CD14-positive monocyte (primary cell): ENCODE measurements around the gene ZBTB49. TPM values are rescaled to one million over a fixed set of nuclear protein-coding genes. Genes with fewer than 3 reads are reported as not detected.

Source experiments
- DNase-seq, 3 donors: peaks; one replicate each; pipeline ENCODE4 v3.0.0-alpha.2; 2011 to 2022
- H2AFZ ChIP-seq: 2 replicates; pipeline ENCODE4 v1.6.0; 2012; ENCODE audit warnings: mild to moderate bottlenecking, low read depth, low read length, inconsistent platforms; ENCODE audit not compliant: insufficient read depth, poor library complexity, severe bottlenecking
- H3K27ac ChIP-seq, 2 donors: 1 replicate in 1 of 2; 2 replicates in 1 of 2; pipeline ENCODE4 v1.5.1; 2012 to 2013; ENCODE audit warnings: low read length in 2 of 2, control low read depth in 1 of 2, inconsistent platforms in 1 of 2, low read depth in 1 of 2, mild to moderate bottlenecking in 1 of 2
- H3K27me3 ChIP-seq, 2 donors: one replicate each; pipeline versions ENCODE4 v1.6.0 to v1.6.1; 2011 to 2013; ENCODE audit warnings: low read length in 2 of 2; ENCODE audit not compliant: control insufficient read depth in 2 of 2, insufficient read depth in 2 of 2
- H3K36me3 ChIP-seq, 2 donors: replicated peaks in 1 of 2; 1 replicate in 1 of 2; 2 replicates in 1 of 2; pipeline versions ENCODE4 v1.5.1 to v1.6.1; 2012 to 2013; ENCODE audit warnings: low read length in 2 of 2, control low read depth in 1 of 2, inconsistent platforms in 1 of 2, mild to moderate bottlenecking in 1 of 2; ENCODE audit not compliant: insufficient read depth in 2 of 2, control insufficient read depth in 1 of 2
- H3K4me1 ChIP-seq, 2 donors: 1 replicate in 1 of 2; 2 replicates in 1 of 2; pipeline versions ENCODE4 v1.5.1 to v1.6.1; 2012 to 2013; ENCODE audit warnings: low read length in 2 of 2, control low read depth in 1 of 2, inconsistent platforms in 1 of 2, mild to moderate bottlenecking in 1 of 2, moderate library complexity in 1 of 2; ENCODE audit not compliant: insufficient read depth in 2 of 2, control insufficient read depth in 1 of 2
- H3K4me2 ChIP-seq: replicated peaks from 2 replicates; pipeline ENCODE3; 2012; ENCODE audit warnings: low read length, moderate library complexity, mild to moderate bottlenecking; ENCODE audit not compliant: poor library complexity, severe bottlenecking; ENCODE audit errors: extremely low read depth
- H3K4me3 ChIP-seq, 3 experiments: fragments of 200-600 bp in 1 of 3; sonication (generic) in 1 of 3; replicated peaks in 1 of 3; 1 replicate in 2 of 3; 2 replicates in 1 of 3; pipeline ENCODE4 v1.5.1; 2011 to 2013; ENCODE audit warnings: low read length in 3 of 3, mild to moderate bottlenecking in 3 of 3, control low read depth in 2 of 3, low read depth in 2 of 3, inconsistent platforms in 1 of 3, moderate library complexity in 1 of 3
- H3K79me2 ChIP-seq: 2 replicates; pipeline ENCODE4 v1.6.0; 2012; ENCODE audit warnings: mild to moderate bottlenecking, control low read depth, inconsistent platforms, low read length, moderate library complexity; ENCODE audit not compliant: insufficient read depth
- H3K9ac ChIP-seq: 2 replicates; pipeline ENCODE4 v1.6.0; 2017; ENCODE audit warnings: low read length, mild to moderate bottlenecking; ENCODE audit not compliant: insufficient read depth, poor library complexity, severe bottlenecking
- H3K9me3 ChIP-seq, 2 donors: replicated peaks in 1 of 2; 1 replicate in 1 of 2; 2 replicates in 1 of 2; pipeline versions ENCODE4 v1.5.1 to v1.6.1; 2012 to 2013; ENCODE audit warnings: low read length in 2 of 2, control low read depth in 1 of 2; ENCODE audit not compliant: control insufficient read depth in 1 of 2, insufficient read depth in 1 of 2
- H4K20me1 ChIP-seq: 2 replicates; pipeline ENCODE4 v1.6.0; 2012; ENCODE audit warnings: mild to moderate bottlenecking, low read length, control low read depth, moderate library complexity; ENCODE audit not compliant: insufficient read depth
- H3K27ac Mint-ChIP-seq, 7 donors: one replicate each; pipeline ENCODE4 v1.8.0; 2020; ENCODE audit warnings: mild to moderate bottlenecking in 7 of 7, mixed read lengths in 7 of 7, moderate library complexity in 6 of 7, inconsistent platforms in 2 of 7
- H3K27me3 Mint-ChIP-seq, 3 donors: one replicate each; pipeline ENCODE4 v1.8.0; 2021 to 2022; ENCODE audit warnings: low read depth in 3 of 3, mild to moderate bottlenecking in 3 of 3, mixed read lengths in 3 of 3, moderate library complexity in 3 of 3, inconsistent platforms in 1 of 3
- H3K36me3 Mint-ChIP-seq, 2 donors: one replicate each; pipeline ENCODE4 v1.8.0; 2020; ENCODE audit warnings: mixed read lengths in 2 of 2, inconsistent platforms in 1 of 2, mild to moderate bottlenecking in 1 of 2
- H3K4me1 Mint-ChIP-seq: one replicate; pipeline ENCODE4 v1.8.0; 2020; ENCODE audit warnings: mild to moderate bottlenecking, mixed read lengths
- H3K4me3 Mint-ChIP-seq, 2 donors: one replicate each; pipeline ENCODE4 v1.8.0; 2020; ENCODE audit warnings: mild to moderate bottlenecking in 2 of 2, mixed read lengths in 2 of 2, moderate library complexity in 1 of 2
- H3K9me3 Mint-ChIP-seq, 7 donors: one replicate each; pipeline ENCODE4 v1.8.0; 2020 to 2022; ENCODE audit warnings: mixed read lengths in 7 of 7, mild to moderate bottlenecking in 6 of 7, moderate library complexity in 6 of 7, inconsistent platforms in 2 of 7
- WGBS: methylation state at CpG from one replicate; pipeline ENCODE4 v1.1.5; 2013; ENCODE audit warnings: missing lambda C conversion rate; ENCODE audit not compliant: insufficient coverage; 5-methylcytosine and 5-hydroxymethylcytosine counted together
- intact Hi-C, 2 donors: fragments of 100-400 bp; cut with micrococcal nuclease; formaldehyde crosslinking; loops; one replicate each; pipeline versions ENCODE4 v1.15.0 to v1.15.1; 2023
- polyA plus RNA-seq, 3 donors: library from polyadenylated mRNA; depleted of rRNA in 1 of 3; unstranded in 2 of 3; stranded (reverse) in 1 of 3; fragments of 300-500 nt in 2 of 3; fragments of >200 nt in 1 of 3; fragmentation: Illumina TruSeq in 2 of 3; gene quantifications; 1 replicate in 2 of 3; 2 replicates in 1 of 3; pipeline ENCODE4 v1.2.3, GENCODE V29; 2012 to 2021
- TF ChIP-seq, protein P1 (sequence below): fragments of 200-600 bp; IDR thresholded peaks from one replicate; pipeline ENCODE4 v1.8.0; 2022; ENCODE audit warnings: antibody characterized with exemption, mild to moderate bottlenecking

ZBTB49 gene
- polyA plus RNA-seq, 3 donors = 1.4 to 3.8 (median 1.7) TPM

DNA sequence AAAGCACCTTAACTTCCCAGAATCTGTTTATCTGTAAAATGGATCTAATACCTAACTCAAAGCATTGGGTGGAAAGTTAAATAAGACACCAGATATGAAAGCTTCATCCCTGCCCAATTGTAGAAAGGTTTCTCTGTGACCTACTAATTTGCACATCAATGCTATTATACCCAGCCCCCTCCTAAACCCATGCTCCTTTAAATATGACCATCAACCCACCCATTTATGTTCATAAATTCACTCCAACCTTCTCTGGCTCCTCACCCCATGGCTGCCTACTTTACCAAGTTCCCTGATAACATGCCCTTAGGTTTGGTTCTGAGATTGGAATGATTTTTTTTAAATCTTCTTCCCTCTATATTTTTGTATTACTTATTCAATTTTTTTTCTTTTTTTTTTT is 2.0 kb upstream of the ZBTB49 start:
- H3K27ac ChIP-seq = no peak overlapping the region
- Mint-ChIP-seq H3K27me3 (peaks cover 0 to 2% (median 0%) of the 10 kb centered on the region in 3 donors), H3K36me3 (peaks cover 33 to 35% of the 10 kb centered on the region in 2 donors), H3K4me3 (no peak overlapping the region), H3K9me3 (no peaks in the 10 kb centered on the region), H3K27ac (peak overlapping the region in 1 of 7 donors; percentile 27), H3K4me1 (peaks cover 26% of the 10 kb centered on the region)
- peaks cover 25 to 44% of the 10 kb centered on the region in 2 donors for H3K36me3 ChIP-seq
- no peak overlapping the region for H2AFZ ChIP-seq
- no peaks in the 10 kb centered on the region for H3K9me3 ChIP-seq
- H3K9ac ChIP-seq = no peak overlapping the region
- H3K27me3 ChIP-seq = no peaks in the 10 kb centered on the region
- DNase-seq = no peak
- H3K4me1 ChIP-seq = peaks cover 21 to 27% of the 10 kb centered on the region in 2 donors
- H3K4me2 ChIP-seq = no peak overlapping the region
- H3K4me3 ChIP-seq = no peak overlapping the region
- intact Hi-C loops = no loop called here
- peaks cover 65% of the 10 kb centered on the region for H3K79me2 ChIP-seq
- peaks cover 15% of the 10 kb centered on the region for H4K20me1 ChIP-seq
- TF ChIP-seq, protein P1, sequence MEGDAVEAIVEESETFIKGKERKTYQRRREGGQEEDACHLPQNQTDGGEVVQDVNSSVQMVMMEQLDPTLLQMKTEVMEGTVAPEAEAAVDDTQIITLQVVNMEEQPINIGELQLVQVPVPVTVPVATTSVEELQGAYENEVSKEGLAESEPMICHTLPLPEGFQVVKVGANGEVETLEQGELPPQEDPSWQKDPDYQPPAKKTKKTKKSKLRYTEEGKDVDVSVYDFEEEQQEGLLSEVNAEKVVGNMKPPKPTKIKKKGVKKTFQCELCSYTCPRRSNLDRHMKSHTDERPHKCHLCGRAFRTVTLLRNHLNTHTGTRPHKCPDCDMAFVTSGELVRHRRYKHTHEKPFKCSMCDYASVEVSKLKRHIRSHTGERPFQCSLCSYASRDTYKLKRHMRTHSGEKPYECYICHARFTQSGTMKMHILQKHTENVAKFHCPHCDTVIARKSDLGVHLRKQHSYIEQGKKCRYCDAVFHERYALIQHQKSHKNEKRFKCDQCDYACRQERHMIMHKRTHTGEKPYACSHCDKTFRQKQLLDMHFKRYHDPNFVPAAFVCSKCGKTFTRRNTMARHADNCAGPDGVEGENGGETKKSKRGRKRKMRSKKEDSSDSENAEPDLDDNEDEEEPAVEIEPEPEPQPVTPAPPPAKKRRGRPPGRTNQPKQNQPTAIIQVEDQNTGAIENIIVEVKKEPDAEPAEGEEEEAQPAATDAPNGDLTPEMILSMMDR = no peak

- Histone ChIP-seq H3K27ac (peak overlapping the region in 1 of 2 donors; percentile 84), H2AFZ (peak overlapping the region; percentile 94)
These were observed 996 bp upstream of the ZBTB49 start for GRCh38 chr4:4289055-4289454.

More at GRCh38 chr4:4289055-4289454, 996 bp upstream of the ZBTB49 start:
- Mint-ChIP-seq H3K4me3 (peak overlapping the region; percentile 95 to 96), H3K27me3 (peaks cover 0 to 2% (median 0%) of the 10 kb centered on the region in 3 donors), H3K27ac (peak overlapping the region in 5 of 7 donors; percentile 54 to 96 (median 90)), H3K4me1 (peaks cover 26% of the 10 kb centered on the region), H3K9me3 (no peaks in the 10 kb centered on the region), H3K36me3 (peaks cover 28 to 33% of the 10 kb centered on the region in 2 donors)
- Histone ChIP-seq H4K20me1 (peaks cover 15% of the 10 kb centered on the region), H3K9me3 (no peaks in the 10 kb centered on the region), H3K27me3 (no peaks in the 10 kb centered on the region), H3K79me2 (peaks cover 74% of the 10 kb centered on the region), H3K4me2 (peak overlapping the region; percentile 88), H3K4me1 (peaks cover 21 to 27% of the 10 kb centered on the region in 2 donors), H3K4me3 (peak overlapping the region; percentile 52 to 96 (median 91)), H3K36me3 (peaks cover 18 to 39% of the 10 kb centered on the region in 2 donors), H3K9ac (peak overlapping the region; percentile 81)
- WGBS = 51% methylated on average over 3 of the region's 3 CpGs
- no peak for DNase-seq
- TF ChIP-seq, protein P1 = no peak
- intact Hi-C loops = no loop called here
